H1 (cell line): ENCODE measurements around the gene COQ10B. TPM values are rescaled to one million over a fixed set of nuclear protein-coding genes. Genes with fewer than 3 reads are reported as not detected.

Experiments
- CTCF ChIA-PET: fragments of 300-600 bp; sonication (Branson Sonifier 250); formaldehyde crosslinking; loops from one replicate; lab custom pipeline; 2021; ENCODE audit not compliant: partially characterized antibody; lab: Charles Lee
- POLR2A ChIA-PET: fragments of 300-600 bp; sonication (Branson Sonifier 250); formaldehyde crosslinking; loops from one replicate; lab custom pipeline; 2021; ENCODE audit warnings: inconsistent platforms; ENCODE audit not compliant: partially characterized antibody; lab: Charles Lee
- DNase-seq, 2 experiments: peaks; one replicate each; pipeline versions ENCODE4 v3.0.0 to v3.0.0-alpha.2; 2010 to 2022; ENCODE audit warnings: low spot score in 2 of 2, low read depth in 1 of 2, mixed read lengths in 1 of 2
- FAIRE-seq: peaks from 2 replicates; lab custom pipeline; 2011; peaks lifted over from hg19 to GRCh38; lab: Jason Lieb, UNC
- H2AFZ ChIP-seq: 2 replicates; pipeline ENCODE4 v1.8.1; 2012; ENCODE audit warnings: low read length, inconsistent platforms
- H2AK5ac ChIP-seq: 2 replicates; pipeline ENCODE4 v1.6.1; 2013; ENCODE audit warnings: low read depth, low read length
- H2BK120ac ChIP-seq: replicated peaks from 2 replicates; pipeline ENCODE3; 2013; ENCODE audit warnings: low read depth, low read length, inconsistent platforms
- H2BK12ac ChIP-seq: 2 replicates; pipeline ENCODE4 v1.6.1; 2013; ENCODE audit warnings: low read depth, low read length
- H2BK15ac ChIP-seq: 2 replicates; pipeline ENCODE4 v1.6.1; 2013; ENCODE audit warnings: low read length
- H2BK20ac ChIP-seq: 2 replicates; pipeline ENCODE4 v1.6.1; 2013; ENCODE audit warnings: low read length
- H2BK5ac ChIP-seq: 2 replicates; pipeline ENCODE4 v1.6.1; 2013; ENCODE audit warnings: low read depth, low read length
- H3K14ac ChIP-seq: 2 replicates; pipeline ENCODE4 v1.6.1; 2013; ENCODE audit warnings: inconsistent platforms; ENCODE audit not compliant: insufficient read length
- H3K18ac ChIP-seq: 2 replicates; pipeline ENCODE4 v1.6.1; 2013; ENCODE audit warnings: low read length; ENCODE audit errors: extremely low read depth
- H3K23ac ChIP-seq: 2 replicates; pipeline ENCODE4 v1.6.1; 2013; ENCODE audit warnings: inconsistent platforms; ENCODE audit not compliant: insufficient read length
- H3K23me2 ChIP-seq: 2 replicates; pipeline ENCODE4 v1.6.1; 2013; ENCODE audit warnings: low read depth, low read length
- H3K27ac ChIP-seq: 2 replicates; pipeline ENCODE4 v1.6.1; 2011; ENCODE audit warnings: low read depth, low read length, inconsistent platforms
- H3K27me3 ChIP-seq, 4 experiments: replicated peaks in 1 of 4; 1 replicate in 1 of 4; 2 replicates in 3 of 4; pipeline versions ENCODE4 v1.6.1 to v1.8.1; 2011 to 2013; ENCODE audit warnings: low read length in 3 of 4, mild to moderate bottlenecking in 3 of 4, inconsistent platforms in 2 of 4, mixed read lengths in 2 of 4, moderate library complexity in 1 of 4; ENCODE audit not compliant: control insufficient read depth in 3 of 4, insufficient read depth in 3 of 4; ENCODE audit errors: extremely low read depth in 1 of 4
- H3K36me3 ChIP-seq, 4 experiments: 2 replicates each; pipeline versions ENCODE4 v1.6.1 to v1.8.1; 2011 to 2013; ENCODE audit warnings: mild to moderate bottlenecking in 4 of 4, low read length in 3 of 4, moderate library complexity in 2 of 4, control low read depth in 1 of 4, inconsistent platforms in 1 of 4; ENCODE audit not compliant: insufficient read depth in 4 of 4, control insufficient read depth in 2 of 4
- H3K4ac ChIP-seq: replicated peaks from 2 replicates; pipeline ENCODE3; 2013; ENCODE audit warnings: low read length, low read depth, mixed read lengths, inconsistent platforms; ENCODE audit not compliant: insufficient read length
- H3K4me1 ChIP-seq, 4 experiments: replicated peaks in 1 of 4; 1 replicate in 1 of 4; 2 replicates in 3 of 4; pipeline versions ENCODE4 v1.6.1 to v1.8.1; 2011 to 2013; ENCODE audit warnings: low read length in 3 of 4, inconsistent platforms in 2 of 4, mixed read lengths in 1 of 4; ENCODE audit not compliant: insufficient read depth in 4 of 4, control insufficient read depth in 3 of 4
- H3K4me2 ChIP-seq, 2 experiments: 2 replicates each; pipeline versions ENCODE4 v1.6.1 to v1.8.1; 2011 to 2013; ENCODE audit warnings: low read depth in 2 of 2, low read length in 2 of 2, control low read depth in 1 of 2, inconsistent platforms in 1 of 2, mild to moderate bottlenecking in 1 of 2; ENCODE audit not compliant: insufficient read depth in 1 of 2
- H3K4me3 ChIP-seq, 4 experiments: fragments of 200-600, 300-600 bp in 1 of 4; sonication (generic), shearing (Covaris generic), sonication (Bioruptor Twin) in 1 of 4; 2 replicates each; pipeline versions ENCODE4 v1.5.1 to v1.8.1; 2011 to 2016; ENCODE audit warnings: low read length in 4 of 4, low read depth in 3 of 4, control low read depth in 2 of 4, inconsistent platforms in 2 of 4, mild to moderate bottlenecking in 2 of 4, mixed read lengths in 1 of 4, moderate library complexity in 1 of 4; ENCODE audit not compliant: insufficient read depth in 2 of 4; ENCODE audit errors: extremely low read depth in 1 of 4
- H3K56ac ChIP-seq: replicated peaks from 2 replicates; pipeline ENCODE3; 2013; ENCODE audit warnings: low read depth, mild to moderate bottlenecking, mixed read lengths, low read length, inconsistent platforms; ENCODE audit not compliant: insufficient read length
- H3K79me1 ChIP-seq: 2 replicates; pipeline ENCODE4 v1.6.1; 2013; ENCODE audit warnings: low read depth, low read length, control low read depth
- H3K79me2 ChIP-seq, 2 experiments: 2 replicates each; pipeline versions ENCODE4 v1.6.1 to v1.8.1; 2012 to 2013; ENCODE audit warnings: low read length in 2 of 2, mild to moderate bottlenecking in 2 of 2, inconsistent platforms in 1 of 2; ENCODE audit not compliant: insufficient read depth in 2 of 2, control insufficient read depth in 1 of 2
- H3K9ac ChIP-seq, 4 experiments: replicated peaks in 1 of 4; 1 replicate in 1 of 4; 2 replicates in 3 of 4; pipeline versions ENCODE4 v1.6.1 to v1.8.1; 2011 to 2013; ENCODE audit warnings: low read depth in 3 of 4, low read length in 3 of 4, control low read depth in 2 of 4, mild to moderate bottlenecking in 2 of 4, moderate library complexity in 2 of 4, inconsistent platforms in 1 of 4; ENCODE audit errors: extremely low read depth in 1 of 4
- H3K9me3 ChIP-seq, 2 experiments: 2 replicates each; pipeline versions ENCODE4 v1.6.1 to v1.8.1; 2012 to 2013; ENCODE audit warnings: mild to moderate bottlenecking in 2 of 2, moderate library complexity in 2 of 2, control low read depth in 1 of 2, inconsistent platforms in 1 of 2, low read depth in 1 of 2, low read length in 1 of 2, mixed read lengths in 1 of 2; ENCODE audit not compliant: insufficient read depth in 2 of 2
- H4K20me1 ChIP-seq, 2 experiments: replicated peaks in 1 of 2; 2 replicates each; pipeline versions ENCODE3 to v1.8.1; 2011 to 2013; ENCODE audit warnings: inconsistent platforms in 2 of 2, low read length in 2 of 2, mild to moderate bottlenecking in 1 of 2; ENCODE audit not compliant: insufficient read depth in 2 of 2, control insufficient read depth in 1 of 2
- H4K5ac ChIP-seq: 2 replicates; pipeline ENCODE4 v1.6.1; 2013; ENCODE audit warnings: low read length, low read depth, mixed read lengths, inconsistent platforms; ENCODE audit not compliant: insufficient read length
- H4K8ac ChIP-seq: 2 replicates; pipeline ENCODE4 v1.8.0; 2013; ENCODE audit warnings: mild to moderate bottlenecking, moderate library complexity, low read length, inconsistent platforms; ENCODE audit not compliant: insufficient read depth; ENCODE audit errors: extremely low read depth
- H4K91ac ChIP-seq: replicated peaks from 2 replicates; pipeline ENCODE3; 2013; ENCODE audit warnings: low read length, mixed read lengths, inconsistent platforms; ENCODE audit not compliant: insufficient read length
- CBX8 ChIP-seq: fragments of 300-800, 300-1000 bp; sonication (generic); IDR thresholded peaks from 2 replicates; pipeline ENCODE4 v1.7.1; 2016; ENCODE audit warnings: low read depth, low read length, borderline replicate concordance
- HDAC2 ChIP-seq, 2 experiments: fragments of 300-600 bp in 1 of 2; sonication (generic) in 1 of 2; IDR thresholded peaks; 2 replicates each; pipeline ENCODE4 v1.6.1; 2011 to 2012; ENCODE audit warnings: low read depth in 2 of 2, low read length in 2 of 2, mild to moderate bottlenecking in 2 of 2, moderate library complexity in 2 of 2, borderline replicate concordance in 1 of 2, inconsistent platforms in 1 of 2
- KDM1A ChIP-seq: fragments of 200-600, 300-600 bp; sonication (generic); IDR thresholded peaks from 2 replicates; pipeline ENCODE4 v1.7.1; 2016; ENCODE audit warnings: mild to moderate bottlenecking, low read length, borderline replicate concordance
- KDM4A ChIP-seq: IDR thresholded peaks from one replicate; pipeline ENCODE4 v1.7.1; 2012; ENCODE audit warnings: low read depth, mild to moderate bottlenecking, moderate library complexity, low read length, inconsistent platforms; ENCODE audit not compliant: severe bottlenecking
- POLR2AphosphoS5 ChIP-seq: IDR thresholded peaks from 2 replicates; pipeline ENCODE4 v1.6.1; 2011; ENCODE audit warnings: low read depth, low read length
- POU5F1 ChIP-seq: IDR thresholded peaks from 2 replicates; pipeline ENCODE4 v1.6.1; 2011; ENCODE audit warnings: low read depth, mild to moderate bottlenecking, low read length, moderate library complexity
- RAD21 ChIP-seq, 2 experiments: IDR thresholded peaks in 1 of 2; conservative IDR thresholded peaks in 1 of 2; 2 replicates each; pipeline ENCODE4 v1.6.1; 2011; ENCODE audit warnings: low read depth in 2 of 2, low read length in 2 of 2, improper control_type of control experiment in 1 of 2, inconsistent platforms in 1 of 2, mild to moderate bottlenecking in 1 of 2, moderate library complexity in 1 of 2
- SAP30 ChIP-seq: fragments of 300-600 bp; sonication (generic); IDR thresholded peaks from 2 replicates; pipeline ENCODE4 v1.7.1; 2012; ENCODE audit warnings: low read length, moderate library complexity, mild to moderate bottlenecking, inconsistent platforms; ENCODE audit not compliant: insufficient read depth, insufficient replicate concordance
- SP4 ChIP-seq: IDR thresholded peaks from 2 replicates; pipeline ENCODE4 v1.6.1; 2012; ENCODE audit warnings: low read length, inconsistent platforms
- SRF ChIP-seq: IDR thresholded peaks from 2 replicates; pipeline ENCODE4 v1.6.1; 2011; ENCODE audit warnings: mild to moderate bottlenecking, low read depth, low read length, moderate library complexity
- TCF12 ChIP-seq: IDR thresholded peaks from 2 replicates; pipeline ENCODE4 v1.6.1; 2011; ENCODE audit warnings: low read depth, mild to moderate bottlenecking, low read length
- USF2 ChIP-seq: IDR thresholded peaks from 2 replicates; pipeline ENCODE4 v1.6.1; 2011; ENCODE audit warnings: low read length, improper control_type of control experiment
- WGBS, 2 experiments: shearing (Covaris generic) in 1 of 2; methylation state at CpG; one replicate each; pipeline versions ENCODE4 v1.1.6 to v1.1.7; 2013 to 2015; ENCODE audit warnings: low lambda C conversion rate in 2 of 2, mixed read lengths in 2 of 2, inconsistent platforms in 1 of 2, low coverage in 1 of 2, missing lambda C conversion rate in 1 of 2; ENCODE audit not compliant: insufficient replicate concordance in 2 of 2, insufficient coverage in 1 of 2, insufficient read length in 1 of 2; ENCODE audit errors: extremely low coverage in 1 of 2, missing lambda C conversion rate in 1 of 2; 5-methylcytosine and 5-hydroxymethylcytosine counted together
- polyA plus RNA-seq, 7 experiments: library from polyadenylated mRNA; depleted of rRNA in 3 of 7; stranded (reverse) in 5 of 7; unstranded in 2 of 7; fragments of >200 nt in 5 of 7; fragments of 200-250 nt in 2 of 7; gene quantifications; 1 replicate in 5 of 7; 2 replicates in 1 of 7; 4 replicates in 1 of 7; pipeline versions ENCODE4 v1.2.1 to v1.2.3, GENCODE V29; 2011 to 2013; ENCODE audit warnings: missing spikeins in 2 of 7, mixed read lengths in 2 of 7
- total RNA-seq: library from RNA; stranded (reverse); fragmentation: NEBNext Ultra II Directional; extraction: Animal tissue kit (Norgen Biotek cat#: 25700); gene quantifications from 2 replicates; pipeline ENCODE4 v1.2.1, GENCODE V29; 2021

COQ10B gene
- total and polyA plus RNA-seq, 2 of the 8 experiments (the other 6 are each of a cell fraction or from before 2014, with no cell fraction given), result 1.9 to 17.3 TPM

GRCh38 chr2:197431858-197432257, 21.5 kb upstream of the COQ10B start:
- Histone ChIP-seq H3K9ac (no peak overlapping the region; a peak in 1 of 7 replicates), H2AK5ac (no peak overlapping the region), H2BK20ac (no peak overlapping the region), H4K5ac (no peak overlapping the region), H3K79me1 (peaks cover 5% of the 10 kb centered on the region; the same call in 1 of the 2 replicates), H2BK120ac (no peak overlapping the region), H3K56ac (no peak overlapping the region), H3K27me3 (no peaks in the 10 kb centered on the region), H3K4me2 (peak overlapping the region; percentile 61 to 91; a peak in 3 of 4 replicates), H4K20me1 (peaks cover 14 to 29% of the 10 kb centered on the region in 2 experiments), H2BK5ac (no peak overlapping the region), H4K91ac (no peak overlapping the region), H3K4ac (no peak overlapping the region), H3K4me3 (peak overlapping the region in 1 of 4 experiments; percentile 83; a peak in 1 of 8 replicates), H3K23ac (no peak overlapping the region), H3K27ac (no peak overlapping the region), H2AFZ (no peak overlapping the region), H3K79me2 (peaks cover 75 to 91% of the 10 kb centered on the region in 2 experiments), H4K8ac (no peak overlapping the region), H3K4me1 (peaks cover 0 to 7% (median 5%) of the 10 kb centered on the region in 4 experiments; a peak in 4 of 7 replicates), H3K23me2 (peaks cover 6% of the 10 kb centered on the region; the same call in 1 of the 2 replicates), H2BK15ac (no peak overlapping the region), H3K36me3 (peaks cover 0 to 7% (median 0%) of the 10 kb centered on the region in 4 experiments; a peak in 3 of 8 replicates), H3K14ac (no peak overlapping the region), H3K18ac (no peak overlapping the region), H2BK12ac (no peak overlapping the region), H3K9me3 (no peaks in the 10 kb centered on the region)
- 95% methylated on average over 6 of the region's 6 CpGs; no CpG with 5 or more reads in 1 of the 2 experiments for WGBS, 2 experiments
- FAIRE-seq (no peak), DNase-seq (no peak)
- POLR2A ChIA-PET, result interaction anchor here (0.9 to 3.4 kb wide), 7 partner anchors 20 to 68 kb away, joined by 3 to 12 read pairs (median 3); partner anchors contain the start of genes COQ10B, HSPD1 and HSPE1
- CTCF ChIA-PET, result no interaction called here
- TF ChIP-seq KDM4A (no peak), POLR2AphosphoS5 (no peak), KDM1A (no peak), SAP30 (no peak), RAD21 (IDR thresholded peaks at IDR 0.05 in 1 of 2, conservative IDR thresholded peaks at IDR 0.05 in 1 of 2; ENCODE audit: low read depth in 2 of 2, low read length in 2 of 2) (no peak), HDAC2 (IDR thresholded peaks at IDR 0.05; ENCODE audit: borderline replicate concordance in 1 of 2, low read depth in 2 of 2, low read length in 2 of 2) (no peak), USF2 (no peak), TCF12 (no peak), POU5F1 (no peak), SRF (no peak), SP4 (no peak), CBX8 (no peak)
